Measurements from ENCODE around the gene ANKHD1. TPM values are rescaled to one million over a fixed set of nuclear protein-coding genes. Genes with fewer than 3 reads are reported as not detected.

The ANKHD1 gene
- total RNA-seq, 1 experiment from 2014 or later = 140 TPM

- ATAC-seq (no peak), DNase-seq (ENCODE audit: low read depth, low spot score) (no peak)
- no TSS peak for BruUV-seq (replicated peaks)
- Histone ChIP-seq H3K9me3 (ENCODE audit: control insufficient read depth, insufficient read depth, low read depth, low read length) (no peaks in the 10 kb centered on the region), H3K27me3 (ENCODE audit: control insufficient read depth, insufficient read depth, low read length) (no peaks in the 10 kb centered on the region), H3K4me3 (ENCODE audit: low read depth in 2 of 2, low read length in 2 of 2) (no peak overlapping the region), H3K4me1 (ENCODE audit: control insufficient read depth, insufficient read depth, low read length) (no peaks in the 10 kb centered on the region), H3K36me3 (ENCODE audit: control insufficient read depth, insufficient read depth, low read length) (peaks cover 34% of the 10 kb centered on the region), H3K27ac (ENCODE audit: low read length) (no peak overlapping the region)
- intact Hi-C loops (cut with micrococcal nuclease; ENCODE audit: unreplicated experiment) = no loop called here
- CTCF ChIA-PET = no interaction called here
- POLR2A ChIA-PET = no interaction called here
- TF ChIP-seq SIN3A (IDR thresholded peaks at IDR 0.05; ENCODE audit: borderline replicate concordance, insufficient read depth, low read depth, low read length) = no peak
- TF ChIP-seq, protein P1, sequence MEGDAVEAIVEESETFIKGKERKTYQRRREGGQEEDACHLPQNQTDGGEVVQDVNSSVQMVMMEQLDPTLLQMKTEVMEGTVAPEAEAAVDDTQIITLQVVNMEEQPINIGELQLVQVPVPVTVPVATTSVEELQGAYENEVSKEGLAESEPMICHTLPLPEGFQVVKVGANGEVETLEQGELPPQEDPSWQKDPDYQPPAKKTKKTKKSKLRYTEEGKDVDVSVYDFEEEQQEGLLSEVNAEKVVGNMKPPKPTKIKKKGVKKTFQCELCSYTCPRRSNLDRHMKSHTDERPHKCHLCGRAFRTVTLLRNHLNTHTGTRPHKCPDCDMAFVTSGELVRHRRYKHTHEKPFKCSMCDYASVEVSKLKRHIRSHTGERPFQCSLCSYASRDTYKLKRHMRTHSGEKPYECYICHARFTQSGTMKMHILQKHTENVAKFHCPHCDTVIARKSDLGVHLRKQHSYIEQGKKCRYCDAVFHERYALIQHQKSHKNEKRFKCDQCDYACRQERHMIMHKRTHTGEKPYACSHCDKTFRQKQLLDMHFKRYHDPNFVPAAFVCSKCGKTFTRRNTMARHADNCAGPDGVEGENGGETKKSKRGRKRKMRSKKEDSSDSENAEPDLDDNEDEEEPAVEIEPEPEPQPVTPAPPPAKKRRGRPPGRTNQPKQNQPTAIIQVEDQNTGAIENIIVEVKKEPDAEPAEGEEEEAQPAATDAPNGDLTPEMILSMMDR (IDR thresholded peaks at IDR 0.05) = no peak
- no peak for TF ChIP-seq TCF7L2 (IDR thresholded peaks at IDR 0.05; ENCODE audit: low read depth, low read length)
- in situ Hi-C loops (cut with HindIII; ENCODE audit: low pct_unique_long_range_greater_than_20kb, low sequenced_read_pairs) = no loop called here
Measured at GRCh38 chr5:140540227-140540626, 138.6 kb downstream of the ANKHD1 start.

DNA sequence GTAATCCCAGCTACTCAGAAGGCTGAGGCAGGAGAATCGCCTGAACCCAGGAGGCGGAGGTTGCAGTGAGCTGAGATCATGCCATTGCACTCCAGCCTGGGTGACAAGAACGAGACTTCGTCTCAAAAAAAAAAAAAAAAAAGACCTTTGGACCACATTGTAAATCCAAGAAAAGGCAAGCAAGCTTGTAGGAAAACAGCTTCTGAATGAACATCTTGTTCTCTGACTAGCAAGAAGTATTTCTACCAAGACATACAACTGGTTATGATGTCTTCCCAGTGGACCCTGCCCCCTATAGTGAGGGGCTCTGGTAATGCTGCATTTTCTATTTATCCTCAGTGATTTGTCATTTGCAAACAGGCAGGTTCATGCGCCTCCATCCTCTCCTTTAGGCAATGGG lies 141.3 kb downstream of the ANKHD1 start:
- TF ChIP-seq REST (IDR thresholded peaks at IDR 0.05; ENCODE audit: insufficient read depth in 1 of 2, low read depth in 2 of 2, low read length in 1 of 2) (no peak), POLR2AphosphoS5 (IDR thresholded peaks at IDR 0.05; ENCODE audit: low read depth, low read length) (no peak), SIN3A (IDR thresholded peaks at IDR 0.05; ENCODE audit: borderline replicate concordance, insufficient read depth, low read depth, low read length) (no peak), TCF7L2 (IDR thresholded peaks at IDR 0.05; ENCODE audit: low read depth, low read length) (no peak)
- TF ChIP-seq, protein P1 (IDR thresholded peaks at IDR 0.05) = no peak
- in situ Hi-C loops (cut with HindIII; ENCODE audit: low pct_unique_long_range_greater_than_20kb, low sequenced_read_pairs) = no loop called here
- intact Hi-C loops (cut with micrococcal nuclease; ENCODE audit: unreplicated experiment) = no loop called here
- BruUV-seq (replicated peaks) = no TSS peak
- Histone ChIP-seq H3K4me3 (ENCODE audit: low read depth in 2 of 2, low read length in 2 of 2) (no peak overlapping the region), H3K4me1 (ENCODE audit: control insufficient read depth, insufficient read depth, low read length) (peaks cover 12% of the 10 kb centered on the region), H3K9me3 (ENCODE audit: control insufficient read depth, insufficient read depth, low read depth, low read length) (no peaks in the 10 kb centered on the region), H3K27ac (ENCODE audit: low read length) (no peak overlapping the region), H3K36me3 (ENCODE audit: control insufficient read depth, insufficient read depth, low read length) (peaks cover 30% of the 10 kb centered on the region), H3K27me3 (ENCODE audit: control insufficient read depth, insufficient read depth, low read length) (no peaks in the 10 kb centered on the region)
- CTCF ChIA-PET = no interaction called here
- ATAC-seq (no peak), DNase-seq (ENCODE audit: low read depth, low spot score) (no peak)
- POLR2A ChIA-PET = interaction anchor here (0.6 kb wide), 1 partner anchor 119 kb away, joined by 7 read pairs; no protein-coding TSS in a partner anchor
